NCI-H524 (cell line): ENCODE results near the gene CCDC102A.

Experiments used
- DNase-seq, 2 experiments: peaks; one replicate each; lab custom pipeline; 2025; lab: John Stamatoyannopoulos, UW

The CCDC102A gene

DNA sequence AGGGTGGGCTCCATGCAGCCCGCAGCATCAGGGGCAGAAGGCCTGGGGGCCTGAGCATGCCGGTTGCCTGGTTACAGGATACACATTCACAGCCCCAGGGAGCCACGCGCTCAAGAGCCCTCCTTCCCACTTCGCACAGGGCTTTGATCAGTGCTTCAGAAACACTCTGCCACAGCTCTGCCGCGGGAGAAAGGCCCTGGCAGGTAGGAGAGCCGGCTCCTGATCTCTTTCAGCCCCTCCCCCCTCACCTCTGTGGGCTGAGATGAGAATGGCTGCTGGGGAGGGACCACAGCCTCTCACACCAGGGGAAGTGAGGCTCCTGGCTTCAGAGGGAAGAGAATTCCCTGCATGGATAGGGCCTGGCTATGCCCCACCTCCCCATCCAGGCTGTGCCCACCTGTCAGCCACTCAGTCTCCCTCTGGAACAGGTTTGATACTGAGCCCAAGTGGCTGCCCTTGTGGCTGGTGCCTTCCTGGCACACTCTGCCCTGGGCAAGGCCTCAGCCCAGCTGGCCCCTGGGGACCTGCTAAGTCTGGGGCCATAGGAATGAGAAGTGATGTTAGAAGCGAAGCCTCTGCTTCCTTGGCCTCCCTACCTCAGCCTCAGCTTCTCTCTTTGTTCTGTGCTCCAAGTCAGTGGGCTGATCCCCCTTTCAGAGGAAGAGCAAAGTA is 58.7 kb downstream of the CCDC102A start:
- DNase-seq = peak in 1 of 2 experiments; percentile 21

DNA sequence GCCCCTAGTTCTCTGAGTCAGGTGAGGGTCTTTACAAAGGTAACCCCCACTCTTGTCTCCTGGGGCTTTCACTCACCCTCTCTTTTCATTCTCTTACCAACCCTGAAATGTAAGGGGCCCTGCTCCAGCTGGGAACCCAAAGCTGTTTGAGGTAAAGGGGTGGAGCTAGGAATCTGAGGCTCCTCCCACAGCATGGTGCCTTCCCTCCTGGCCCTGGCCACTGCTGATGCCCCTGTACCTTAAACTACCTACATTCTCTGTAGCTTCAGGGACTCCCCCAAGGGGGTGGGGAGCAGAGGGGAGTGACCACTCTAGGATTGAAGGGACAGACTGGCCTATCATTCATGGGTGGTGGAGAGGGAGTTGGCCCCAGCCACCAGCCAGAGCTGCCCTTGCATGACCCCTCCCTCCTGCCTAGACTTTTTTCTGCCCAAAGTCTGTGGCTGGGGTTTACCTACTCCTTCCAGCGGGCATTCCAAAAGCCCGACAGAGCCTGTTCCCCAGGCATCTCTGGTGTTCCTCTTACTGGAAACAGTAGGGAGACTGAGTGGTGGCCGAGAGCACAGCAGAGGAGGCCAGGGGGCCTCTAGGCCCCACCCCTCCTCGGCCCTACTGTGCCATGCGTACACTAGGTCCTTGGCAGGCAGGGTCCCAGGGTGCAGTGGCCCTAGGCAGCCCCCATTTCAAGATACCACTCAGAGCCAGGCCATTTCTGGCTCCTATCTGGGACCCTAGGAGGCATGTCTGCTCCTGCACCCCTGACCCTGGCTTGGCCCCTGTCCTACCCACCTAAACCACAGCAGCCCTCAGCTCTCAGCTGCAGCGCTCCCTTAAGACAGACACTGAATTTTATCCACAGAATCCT is 59.6 kb downstream of the CCDC102A start:
- no peak for DNase-seq

DNA sequence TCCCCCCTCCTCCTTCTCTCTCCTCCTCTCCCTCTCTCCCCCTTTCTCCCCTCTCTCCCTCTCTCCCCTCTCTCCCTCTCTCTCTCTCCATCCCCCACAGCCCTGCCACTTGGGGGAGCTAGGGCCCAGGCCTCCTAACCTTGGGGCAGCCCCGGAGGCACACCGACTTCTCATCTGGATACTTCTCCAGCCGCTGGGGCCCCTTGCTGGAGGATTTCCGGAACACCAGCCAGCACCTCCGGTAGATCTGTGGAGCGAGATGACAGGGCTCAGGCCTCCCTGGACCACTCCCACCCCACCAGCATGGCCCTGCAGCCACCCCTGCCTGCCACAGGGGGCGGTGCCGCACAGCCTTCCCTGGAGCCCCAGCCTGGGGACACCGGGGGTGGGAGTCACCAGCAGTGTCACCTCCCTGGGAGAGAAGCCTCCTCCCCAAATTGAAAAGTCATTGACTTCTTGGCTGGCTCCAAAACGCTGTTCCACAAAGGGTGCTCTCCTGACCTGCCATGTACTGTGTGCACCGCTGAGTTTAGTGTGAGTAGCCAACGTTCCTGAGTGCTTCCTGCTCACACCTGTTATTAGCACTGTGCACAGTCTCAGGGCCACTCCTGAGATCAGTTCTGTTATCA is 60.5 kb downstream of the CCDC102A start:
- peak in 1 of 2 experiments; percentile 44 for DNase-seq

DNA sequence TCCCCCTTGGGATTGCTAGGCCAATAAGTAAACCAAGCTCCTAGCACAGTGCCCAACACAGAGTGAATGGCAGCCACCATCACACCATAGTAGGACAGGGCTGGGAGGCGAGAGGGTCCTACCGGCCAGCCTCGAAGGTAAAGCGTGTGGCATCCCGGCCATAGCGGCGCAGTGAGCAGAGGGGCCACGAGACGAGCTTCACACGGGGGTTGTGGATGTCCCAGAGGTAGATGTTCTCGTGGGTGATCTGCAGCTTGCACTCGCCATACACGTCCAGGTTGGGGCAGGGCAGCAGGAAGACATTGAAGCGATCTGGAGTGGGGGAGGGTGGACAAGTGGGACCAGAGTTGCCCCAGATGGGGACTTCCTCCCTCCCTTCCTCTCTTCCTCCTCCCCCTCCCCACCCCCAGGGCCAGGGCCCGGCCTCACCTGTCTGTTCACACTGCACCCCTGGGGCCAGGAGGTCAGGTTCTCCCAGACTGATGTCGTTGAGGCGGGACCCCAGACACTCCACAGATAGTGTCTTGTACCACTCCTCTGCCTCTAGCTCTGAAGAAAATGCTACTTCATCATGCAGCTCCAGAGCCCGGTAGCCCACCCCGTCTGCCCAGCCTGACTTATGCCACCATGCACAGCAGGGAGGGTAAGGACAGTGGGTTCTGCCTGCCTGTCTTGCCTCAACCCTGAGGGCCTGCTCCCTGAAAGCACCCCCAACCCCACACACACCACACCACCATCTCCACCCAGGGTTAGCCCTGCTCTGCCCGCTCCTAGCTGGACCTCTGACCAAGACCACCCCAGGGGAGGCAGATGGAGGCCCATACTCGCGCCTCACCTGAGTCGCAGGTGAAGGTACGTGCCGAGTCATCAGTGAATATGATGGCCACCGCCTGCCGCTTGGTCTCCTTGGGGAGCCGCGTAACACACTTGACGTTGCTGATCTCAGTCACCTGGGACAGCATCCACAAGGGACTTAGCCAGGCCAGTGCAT is 61.4 kb downstream of the CCDC102A start:
- no peak for DNase-seq

DNA sequence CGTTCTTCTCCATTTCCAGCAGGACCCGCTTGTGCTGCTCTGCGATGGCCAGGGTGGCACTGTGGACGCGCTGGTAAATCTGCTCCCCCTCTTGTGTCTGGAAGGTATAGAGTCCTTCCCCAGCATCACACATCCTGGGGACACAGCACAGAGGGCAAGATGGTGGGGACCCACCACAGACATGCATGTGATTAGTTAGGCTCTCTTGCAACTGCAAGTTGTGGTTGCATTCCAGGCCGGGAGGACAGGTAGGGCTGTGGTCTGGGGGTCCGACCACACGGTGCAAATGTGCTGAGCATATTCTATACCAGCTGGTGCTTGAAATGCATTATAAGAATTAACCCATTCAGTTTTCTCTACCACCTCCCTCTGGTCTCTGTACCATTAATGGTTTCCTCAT is 62.5 kb downstream of the CCDC102A start:
- no peak for DNase-seq

DNA sequence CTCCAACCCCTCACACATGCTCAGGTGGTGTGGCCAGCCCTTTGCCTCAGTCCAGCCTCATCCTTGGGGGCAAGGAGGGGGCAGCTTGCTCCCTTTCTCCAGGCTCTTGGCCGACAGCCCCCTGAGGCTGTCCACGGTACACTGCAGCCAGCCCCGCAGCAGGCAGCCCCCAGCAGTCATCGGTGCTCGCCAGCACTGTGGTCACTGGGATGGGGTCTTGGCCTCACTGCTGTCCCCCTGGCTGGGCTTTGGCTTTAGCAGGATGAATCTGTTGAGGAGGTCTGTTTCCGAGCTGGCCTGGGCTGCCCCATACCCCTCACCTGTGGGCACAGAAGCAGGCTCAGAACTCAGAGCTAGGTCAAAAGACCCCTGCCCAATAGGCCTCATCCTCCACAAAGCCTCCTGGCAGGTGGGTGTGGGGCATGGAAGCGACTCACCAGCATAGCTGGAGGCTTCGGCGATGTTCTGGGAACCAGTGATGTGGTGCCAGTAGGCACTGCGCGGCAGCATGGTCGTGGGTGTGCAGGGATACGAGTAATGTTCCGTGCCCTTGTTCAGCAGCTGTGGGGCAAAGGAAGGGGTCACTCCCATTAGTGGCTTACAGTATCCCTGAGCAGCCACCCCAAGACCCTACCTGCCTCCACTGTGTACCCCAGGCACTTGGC is 63.1 kb downstream of the CCDC102A start:
- no peak for DNase-seq

DNA sequence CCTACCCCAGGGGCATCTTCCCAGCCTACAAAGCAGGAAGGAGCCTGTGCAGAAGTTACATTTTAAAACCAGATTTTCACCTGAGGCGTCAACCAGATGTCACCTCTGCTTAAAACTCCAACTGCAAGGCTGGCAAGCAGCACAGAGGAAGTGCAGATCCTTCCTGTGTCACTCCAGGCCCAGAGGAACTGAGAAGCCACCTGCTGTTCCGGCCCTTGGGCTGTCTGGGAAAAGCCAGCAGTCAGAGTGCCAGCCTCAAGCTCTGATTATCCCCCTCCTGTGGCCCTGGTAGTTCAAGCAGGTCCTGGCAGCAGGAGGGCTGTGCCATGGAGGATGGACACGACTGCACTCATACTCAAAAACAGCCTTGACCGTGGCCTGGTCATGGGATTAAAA is 63.7 kb downstream of the CCDC102A start:
- peak in 1 of 2 experiments; percentile 57 for DNase-seq

DNA sequence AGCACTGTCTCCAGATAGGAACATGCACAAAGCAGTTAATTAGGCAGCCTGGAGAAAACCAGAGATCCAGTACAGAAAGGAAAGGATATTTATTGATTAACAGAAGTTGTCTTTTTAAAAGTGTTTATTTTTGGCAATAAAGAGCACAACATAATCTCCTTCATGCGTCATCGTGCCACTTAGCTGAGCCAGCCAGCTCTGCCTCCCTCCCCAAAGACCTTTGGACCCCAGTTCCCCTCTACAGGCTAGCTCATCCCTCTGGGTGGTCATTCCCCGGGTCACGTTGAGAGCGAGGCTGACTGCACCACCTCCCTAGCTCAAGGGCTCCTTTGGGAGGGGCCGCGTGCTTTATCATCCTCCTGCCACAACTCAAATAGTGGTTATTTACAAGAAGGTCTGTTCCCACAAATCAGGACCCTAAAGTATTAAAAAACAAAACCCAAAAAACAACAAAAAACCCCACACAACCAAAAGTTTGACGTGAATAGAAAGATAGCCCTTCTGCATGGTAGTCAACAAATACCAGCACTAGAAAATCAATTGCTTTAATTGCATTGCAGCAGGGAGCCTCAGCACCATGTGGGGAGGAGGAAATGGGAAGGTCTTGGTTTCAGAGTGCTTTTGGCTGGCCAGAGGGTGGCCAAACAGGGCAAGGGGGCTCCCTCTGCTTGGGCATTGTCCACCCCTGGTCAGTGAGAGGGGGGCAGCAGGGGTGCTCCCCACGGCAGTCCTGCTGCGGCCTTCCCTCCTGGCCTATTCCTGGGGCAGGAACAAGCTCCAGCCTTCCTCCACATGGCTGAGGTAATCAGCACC is 64.3 kb downstream of the CCDC102A start:
- no peak for DNase-seq

DNA sequence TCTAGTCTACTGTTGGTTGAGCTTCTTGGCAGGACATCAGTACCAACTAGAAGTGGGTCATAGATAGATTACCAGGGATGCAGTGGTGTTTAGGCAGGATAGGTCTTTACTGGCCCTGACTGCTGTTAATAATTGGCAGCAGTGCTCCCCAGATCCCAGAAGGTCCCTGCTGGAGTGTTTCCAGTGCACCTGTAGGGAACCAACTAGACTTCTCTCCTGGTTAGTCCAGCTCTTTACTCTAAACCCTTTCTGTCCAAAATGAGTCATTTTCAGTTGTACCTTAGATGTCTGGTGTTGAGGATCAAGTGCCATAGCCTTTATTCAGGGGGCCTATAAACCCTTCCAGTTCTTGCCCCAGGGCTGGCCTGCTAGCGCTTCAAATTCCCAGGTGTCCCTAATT is 65.2 kb downstream of the CCDC102A start:
- DNase-seq = no peak

DNA sequence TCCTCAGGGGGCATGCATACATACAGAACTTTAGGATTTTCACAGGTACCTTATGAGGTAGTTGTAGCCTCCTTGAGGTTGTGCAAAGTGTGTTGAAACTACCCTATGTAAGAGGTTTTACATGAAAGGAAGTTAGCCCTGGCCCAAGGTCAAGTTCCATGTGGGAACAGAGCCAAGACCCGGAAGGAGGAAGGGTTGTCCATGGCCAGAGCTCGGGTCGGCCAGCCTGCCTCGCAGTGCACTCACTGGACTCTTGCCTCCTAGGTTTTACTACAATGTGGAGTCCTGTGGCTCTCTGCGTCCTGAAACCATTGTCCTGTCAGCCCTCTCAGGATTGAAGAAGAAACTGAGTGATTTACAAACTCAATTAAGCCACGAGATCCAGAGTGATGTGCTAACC is 65.7 kb downstream of the CCDC102A start:
- no peak for DNase-seq

DNA sequence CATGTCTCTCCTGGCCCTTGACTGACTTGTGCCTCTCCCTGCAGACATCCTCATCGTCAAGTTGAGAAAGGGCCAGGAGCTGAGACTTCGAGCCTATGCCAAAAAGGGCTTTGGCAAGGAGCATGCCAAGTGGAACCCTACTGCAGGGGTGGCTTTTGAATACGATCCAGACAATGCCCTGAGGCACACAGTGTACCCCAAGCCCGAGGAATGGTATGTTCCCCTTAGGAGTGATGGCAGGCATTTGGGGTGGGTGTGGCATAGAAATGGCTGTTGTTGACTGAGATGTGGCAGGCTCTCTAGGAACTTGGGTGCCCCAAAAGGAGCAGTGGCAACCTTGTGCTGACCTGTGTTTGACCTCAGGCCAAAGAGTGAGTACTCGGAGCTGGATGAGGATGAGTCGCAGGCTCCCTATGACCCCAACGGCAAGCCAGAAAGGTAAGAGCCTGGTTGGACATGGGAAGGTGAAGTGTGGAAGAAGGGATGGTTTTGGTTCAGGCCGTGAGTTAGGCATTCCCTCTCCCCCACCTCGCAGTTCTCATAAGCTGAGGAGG is 66.4 kb downstream of the CCDC102A start:
- DNase-seq = no peak

DNA sequence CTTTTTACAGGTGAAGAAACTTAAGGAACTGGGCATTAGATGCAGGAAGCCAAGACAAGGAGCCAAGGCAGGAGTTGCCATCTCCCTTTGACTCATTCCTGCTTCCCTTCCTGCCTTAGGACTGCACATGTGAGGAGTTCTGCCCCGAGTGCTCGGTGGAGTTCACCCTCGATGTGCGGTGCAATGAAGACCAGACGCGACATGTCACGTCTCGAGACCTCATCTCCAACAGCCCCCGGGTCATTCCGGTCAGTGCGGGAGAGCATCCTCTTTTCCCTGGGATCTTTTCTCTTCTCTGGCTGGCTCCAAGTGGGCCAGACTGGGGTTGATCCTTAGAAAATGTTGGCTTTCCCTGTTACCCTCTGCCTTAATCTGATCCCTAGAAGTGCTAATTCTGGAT is 67.3 kb downstream of the CCDC102A start:
- DNase-seq = no peak

DNA sequence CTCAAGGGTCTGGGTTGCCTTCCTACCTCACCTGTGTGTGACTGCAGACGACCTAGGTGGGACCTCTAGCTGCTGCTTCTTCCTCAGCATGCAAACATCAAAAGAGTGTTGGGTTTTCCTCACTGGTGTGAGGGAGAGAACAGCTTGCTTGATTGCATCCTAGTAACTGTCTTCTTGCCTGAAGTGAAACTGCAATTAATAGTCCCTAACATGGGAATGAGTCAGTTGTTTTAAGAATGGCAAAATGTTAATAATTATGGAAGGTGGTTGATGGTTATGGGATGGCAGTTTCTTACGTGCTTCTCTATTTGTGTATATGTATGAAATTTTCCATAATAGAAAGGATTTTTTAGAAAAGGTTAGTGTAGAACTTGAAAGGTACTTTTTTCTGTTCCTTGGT is 68.0 kb downstream of the CCDC102A start:
- DNase-seq = no peak

DNA sequence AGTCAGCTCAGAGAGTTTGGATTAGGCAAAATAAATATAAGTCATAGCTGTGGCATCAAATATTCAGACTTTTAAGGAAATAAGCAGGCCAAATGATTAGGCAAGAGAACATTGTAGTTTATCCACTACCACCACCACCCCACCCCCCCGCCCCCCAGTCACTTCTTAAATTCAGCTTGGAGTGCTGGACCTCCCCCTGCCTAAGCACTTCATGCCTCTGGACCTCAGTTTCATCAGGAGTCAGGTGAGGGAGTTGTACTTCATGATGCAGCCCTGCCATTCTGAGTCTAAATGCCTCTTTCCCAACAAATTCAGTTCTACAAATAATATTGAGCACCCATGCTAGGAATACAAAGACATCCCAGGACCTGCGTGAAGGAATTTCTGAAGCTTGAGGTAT is 71.8 kb downstream of the CCDC102A start:
- no peak for DNase-seq

DNA sequence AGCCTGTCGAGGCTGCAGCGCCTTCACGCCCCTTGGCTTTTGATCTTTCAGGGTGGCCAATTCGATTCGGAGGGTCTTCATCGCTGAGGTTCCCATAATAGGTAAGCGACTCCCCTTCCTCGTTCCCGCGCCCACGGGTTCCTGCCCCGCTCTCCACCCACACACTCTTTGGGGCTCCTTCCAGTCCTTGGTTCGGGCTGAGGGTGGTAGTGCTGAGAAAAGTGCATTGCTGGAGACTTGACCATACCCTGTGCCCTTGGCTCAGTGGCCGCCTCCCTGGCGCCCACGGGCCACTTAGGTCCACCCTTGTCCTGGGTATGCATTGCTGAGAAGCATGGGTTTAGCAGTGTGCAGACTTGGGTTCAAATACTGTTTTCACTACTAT is 73.4 kb downstream of the CCDC102A start:
- no peak for DNase-seq

DNA sequence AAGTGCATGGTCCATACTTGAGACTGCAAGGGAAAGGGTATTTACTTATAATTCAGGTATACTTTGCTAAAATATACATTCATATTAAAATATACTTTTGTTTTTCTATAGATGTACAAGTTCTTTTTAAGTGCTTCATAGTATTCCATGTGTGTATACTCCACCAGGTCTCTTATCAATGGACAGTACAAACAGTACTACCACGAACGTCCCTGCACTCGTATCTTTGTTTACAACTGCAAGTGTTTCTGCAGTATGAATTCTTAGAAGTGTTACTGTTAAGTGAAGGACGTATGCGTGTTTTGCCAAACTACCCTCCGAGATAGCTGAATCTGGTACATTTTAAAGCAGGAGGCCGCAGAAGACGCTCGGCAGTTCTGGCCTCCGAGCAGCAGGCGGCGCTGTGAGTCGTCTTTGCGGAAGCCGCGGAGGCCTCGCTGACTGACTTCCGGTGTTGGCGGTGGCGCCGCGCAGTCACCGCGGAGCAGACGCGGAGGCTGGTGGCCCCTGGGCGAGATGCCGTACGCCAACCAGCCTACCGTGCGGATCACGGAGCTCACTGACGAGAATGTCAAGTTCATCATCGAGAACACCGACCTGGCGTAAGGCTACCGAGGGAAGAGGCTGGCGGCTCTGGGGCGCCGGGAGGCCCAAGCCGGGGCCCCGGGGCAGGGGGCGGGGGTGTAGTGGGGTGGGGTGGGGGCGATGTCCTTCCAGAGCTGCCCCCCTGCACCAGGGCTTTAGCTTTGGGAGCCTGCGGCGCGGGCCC is 74.0 kb downstream of the CCDC102A start, which contains the start of gene POLR2C:
POLR2C (plus strand) TSS at position 471 of the 769 bp plus-strand sequence; CDS start at position 517, 46 bp downstream.
- peak; percentile 69 to 84 for DNase-seq
